ENCODE results near the gene HAS3.

The HAS3 gene

GRCh38 chr16:69094501-69094900 lies 11.0 kb upstream of the HAS3 start:
- DNase-seq = no peak

GRCh38 chr16:69095193-69095592 lies 10.3 kb upstream of the HAS3 start:
- DNase-seq = no peak

- no peak for DNase-seq
Observed at GRCh38 chr16:69100071-69100691, 5.3 kb upstream of the HAS3 start.

GRCh38 chr16:69106491-69107315 lies 1.2 kb downstream of the HAS3 start:
- DNase-seq = no peak

- no peak for DNase-seq
Observed at GRCh38 chr16:69107316-69107962, 2.0 kb downstream of the HAS3 start.

GRCh38 chr16:69108064-69108904 lies 2.8 kb downstream of the HAS3 start:
- no peak for DNase-seq

- DNase-seq = no peak
Observed at GRCh38 chr16:69108905-69109252, 3.4 kb downstream of the HAS3 start.

- DNase-seq = no peak
Observed at GRCh38 chr16:69109486-69110270, 4.2 kb downstream of the HAS3 start.

- no peak for DNase-seq
Observed at GRCh38 chr16:69110406-69110805, 5.0 kb downstream of the HAS3 start.

- DNase-seq = no peak
Observed at GRCh38 chr16:69111216-69111875, 5.9 kb downstream of the HAS3 start.

- DNase-seq = no peak
Observed at GRCh38 chr16:69111876-69112230, 6.4 kb downstream of the HAS3 start.

GRCh38 chr16:69112285-69113129 lies 7.1 kb downstream of the HAS3 start:
- no peak for DNase-seq

GRCh38 chr16:69113216-69113615 lies 7.8 kb downstream of the HAS3 start:
- no peak for DNase-seq

GRCh38 chr16:69114346-69114975 lies 9.0 kb downstream of the HAS3 start:
- DNase-seq = no peak

GRCh38 chr16:69114976-69115355 lies 9.5 kb downstream of the HAS3 start:
- DNase-seq = no peak

GRCh38 chr16:69115361-69115760 lies 9.9 kb downstream of the HAS3 start:
- no peak for DNase-seq

GRCh38 chr16:69115837-69116236 lies 10.4 kb downstream of the HAS3 start:
- no peak for DNase-seq

- DNase-seq = no peak
Observed at GRCh38 chr16:69116256-69116875, 10.9 kb downstream of the HAS3 start.

GRCh38 chr16:69116906-69117305 lies 11.5 kb downstream of the HAS3 start:
- DNase-seq = no peak

GRCh38 chr16:69118468-69118867 lies 13.0 kb downstream of the HAS3 start:
- DNase-seq = no peak
